Upper lobe of left lung (tissue), 6 donors: ENCODE data around the gene ADAM12. TPM values are rescaled to one million over a fixed set of nuclear protein-coding genes. Genes with fewer than 3 reads are reported as not detected.
"Not testable (repeated sequence)": the region's sequence is repeated elsewhere in the genome, so short reads cannot be mapped to it uniquely, and the experiment has no call there.

Source experiments
- ATAC-seq, 2 donors: fragments of 200-7000 bp; cut with Tn5 transposase; one replicate each; pipeline ENCODE4 v1.9.1; 2022; ENCODE audit warnings: mild to moderate bottlenecking in 2 of 2, moderate library complexity in 2 of 2; ENCODE audit not compliant: low FRiP score in 2 of 2
- DNase-seq, 2 donors: peaks; one replicate each; pipeline ENCODE4 v3.0.0-alpha.2; 2019 to 2020
- H3K27ac ChIP-seq, 4 donors: fragments of 200-600 bp; sonication (generic); one replicate each; pipeline ENCODE4 v1.5.1; 2016 to 2019
- H3K27me3 ChIP-seq, 4 donors: fragments of 200-600 bp; sonication (generic); one replicate each; pipeline ENCODE4 v1.5.1; 2017 to 2019
- H3K36me3 ChIP-seq, 4 donors: fragments of 200-600 bp; sonication (generic); one replicate each; pipeline ENCODE4 v1.5.1; 2016 to 2019
- H3K4me1 ChIP-seq, 4 donors: fragments of 200-600 bp; sonication (generic); one replicate each; pipeline ENCODE4 v1.5.1; 2018 to 2019
- H3K4me3 ChIP-seq, 4 donors: fragments of 200-600 bp; sonication (generic); one replicate each; pipeline ENCODE4 v1.5.1; 2017 to 2019; ENCODE audit warnings: mild to moderate bottlenecking in 2 of 4, moderate library complexity in 1 of 4
- H3K9me3 ChIP-seq, 4 donors: fragments of 200-600 bp; sonication (generic); one replicate each; pipeline ENCODE4 v1.5.1; 2018 to 2019
- EP300 ChIP-seq, 4 donors: sonication (generic); formaldehyde crosslinking; IDR thresholded peaks; one replicate each; pipeline ENCODE4 v1.5.1; 2017; ENCODE audit warnings: antibody characterized with exemption in 4 of 4, control low read depth in 2 of 4
- POLR2A ChIP-seq, 4 donors: fragments of 450-650 bp; IDR thresholded peaks; one replicate each; pipeline ENCODE4 v1.5.1; 2016 to 2017; ENCODE audit warnings: antibody characterized with exemption in 4 of 4, mild to moderate bottlenecking in 2 of 4
- POLR2AphosphoS5 ChIP-seq, 2 donors: sonication (generic); formaldehyde crosslinking; IDR thresholded peaks; one replicate each; pipeline ENCODE4 v1.5.1; 2017; ENCODE audit warnings: antibody characterized with exemption in 2 of 2
- WGBS, 2 donors: methylation state at CpG; one replicate each; pipeline ENCODE4 v1.1.5; 2017 to 2018; 5-methylcytosine and 5-hydroxymethylcytosine counted together
- total RNA-seq, 6 donors: library from RNA; depleted of rRNA in 4 of 6; stranded (reverse); fragments of >200 nt in 4 of 6; gene quantifications; one replicate each; pipeline versions ENCODE4 v1.1.0 to v1.2.1, GENCODE V29; 2016 to 2021
- TF ChIP-seq, protein P1 (sequence below), 6 experiments: fragments of 450-650 bp in 4 of 6; fragments of 200-600 bp in 2 of 6; sonication (generic) in 2 of 6; IDR thresholded peaks; one replicate each; pipeline ENCODE4 v1.5.1; 2016 to 2019; ENCODE audit warnings: antibody characterized with exemption in 6 of 6
- donor health status: DM: no; HTN: no; CAD: no; lungs with moderate emphysema.
- donor health status: DM: no; HTN: yes; CAD: no; lungs with severe emphysema.

Gene ADAM12
- total RNA-seq, 6 donors from 2014 or later: 0.44 to 3.7 (median 0.82) TPM

DNA sequence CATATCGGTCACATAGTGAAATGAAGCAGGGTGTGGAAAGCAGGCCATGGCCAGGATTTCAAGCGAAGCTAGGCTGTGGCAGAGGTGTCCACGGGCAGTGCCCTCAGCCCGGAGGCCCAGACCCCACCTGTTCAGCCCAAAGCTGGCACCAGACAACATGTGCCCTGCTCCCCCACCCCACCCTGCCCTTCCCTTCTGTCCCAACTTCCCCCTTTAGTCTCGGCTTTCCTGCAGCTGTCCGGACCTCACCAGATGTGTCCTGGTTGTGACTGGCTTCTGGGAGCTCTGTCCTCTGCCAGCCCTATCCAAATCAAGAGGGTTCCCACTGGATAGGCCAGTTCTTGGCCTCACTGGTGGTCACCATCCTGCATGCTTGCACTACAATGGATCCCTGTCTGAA is 37.3 kb downstream of the ADAM12 start:
- no peaks in the 10 kb centered on the region for H3K4me1 ChIP-seq
- no peak overlapping the region for H3K4me3 ChIP-seq
- H3K27ac ChIP-seq: no peak overlapping the region
- peaks cover 0 to 5% (median 1%) of the 10 kb centered on the region in 4 donors for H3K9me3 ChIP-seq
- DNase-seq (peak in 1 of 2 donors; percentile 34), ATAC-seq (peak in 1 of 2 donors; percentile 19)
- H3K27me3 ChIP-seq: no peaks in the 10 kb centered on the region
- WGBS, 2 donors: 61 to 75% methylated on average over 4 to 6 of the region's 6 CpGs
- no peak for TF ChIP-seq POLR2AphosphoS5 (IDR thresholded peaks at IDR 0.05)
- TF ChIP-seq EP300 (IDR thresholded peaks at IDR 0.05): no peak
- TF ChIP-seq, protein P1, sequence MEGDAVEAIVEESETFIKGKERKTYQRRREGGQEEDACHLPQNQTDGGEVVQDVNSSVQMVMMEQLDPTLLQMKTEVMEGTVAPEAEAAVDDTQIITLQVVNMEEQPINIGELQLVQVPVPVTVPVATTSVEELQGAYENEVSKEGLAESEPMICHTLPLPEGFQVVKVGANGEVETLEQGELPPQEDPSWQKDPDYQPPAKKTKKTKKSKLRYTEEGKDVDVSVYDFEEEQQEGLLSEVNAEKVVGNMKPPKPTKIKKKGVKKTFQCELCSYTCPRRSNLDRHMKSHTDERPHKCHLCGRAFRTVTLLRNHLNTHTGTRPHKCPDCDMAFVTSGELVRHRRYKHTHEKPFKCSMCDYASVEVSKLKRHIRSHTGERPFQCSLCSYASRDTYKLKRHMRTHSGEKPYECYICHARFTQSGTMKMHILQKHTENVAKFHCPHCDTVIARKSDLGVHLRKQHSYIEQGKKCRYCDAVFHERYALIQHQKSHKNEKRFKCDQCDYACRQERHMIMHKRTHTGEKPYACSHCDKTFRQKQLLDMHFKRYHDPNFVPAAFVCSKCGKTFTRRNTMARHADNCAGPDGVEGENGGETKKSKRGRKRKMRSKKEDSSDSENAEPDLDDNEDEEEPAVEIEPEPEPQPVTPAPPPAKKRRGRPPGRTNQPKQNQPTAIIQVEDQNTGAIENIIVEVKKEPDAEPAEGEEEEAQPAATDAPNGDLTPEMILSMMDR (IDR thresholded peaks at IDR 0.05): no peak
- TF ChIP-seq POLR2A (IDR thresholded peaks at IDR 0.05): no peak
- H3K36me3 ChIP-seq: no peaks in the 10 kb centered on the region

- no peak for TF ChIP-seq EP300 (IDR thresholded peaks at IDR 0.05)
- no peak for TF ChIP-seq POLR2A (IDR thresholded peaks at IDR 0.05)
- TF ChIP-seq, protein P1 (IDR thresholded peaks at IDR 0.05): no peak
- no peak for TF ChIP-seq POLR2AphosphoS5 (IDR thresholded peaks at IDR 0.05)
Measured at GRCh38 chr10:126350216-126350992, 37.9 kb downstream of the ADAM12 start.

GRCh38 chr10:126349676-126350075 is 38.6 kb downstream of the ADAM12 start:
- 57 to 62% methylated on average over 5 of the region's 5 CpGs for WGBS, 2 donors
- ATAC-seq: no peak

More at GRCh38 chr10:126350216-126350992, 37.9 kb downstream of the ADAM12 start:
- no peak overlapping the region for H3K4me3 ChIP-seq
- no peak overlapping the region for H3K27ac ChIP-seq
- DNase-seq (no peak), ATAC-seq (peak in 1 of 2 donors; percentile 61)
- no peaks in the 10 kb centered on the region for H3K36me3 ChIP-seq
- no peaks in the 10 kb centered on the region for H3K9me3 ChIP-seq
- WGBS, 2 donors: 45 to 54% methylated on average over 4 to 10 of the region's 10 CpGs
- no peaks in the 10 kb centered on the region for H3K27me3 ChIP-seq
- H3K4me1 ChIP-seq: no peaks in the 10 kb centered on the region

DNA sequence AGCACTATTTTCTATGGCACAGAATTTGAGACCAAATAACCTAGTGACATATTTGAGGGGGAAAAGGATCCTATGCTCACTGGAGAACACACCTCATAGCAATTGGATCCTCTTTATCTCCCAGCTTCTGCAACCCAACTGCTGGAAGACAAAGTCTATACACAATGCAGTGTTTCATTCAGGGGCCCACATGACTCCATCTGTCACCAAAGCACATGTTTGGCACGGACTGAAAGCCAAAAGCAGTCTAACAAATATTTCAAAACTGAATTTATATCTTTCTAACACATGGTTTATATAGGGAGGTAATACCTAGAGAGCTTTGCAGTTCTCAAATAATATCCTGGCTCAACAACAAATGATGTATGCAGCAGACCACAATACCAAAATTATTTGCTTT is 39.2 kb downstream of the ADAM12 start:
- ATAC-seq: no peak
- WGBS, 2 donors: 35 to 59% methylated on average over 1 of the region's 1 CpG
- H3K36me3 ChIP-seq: no peaks in the 10 kb centered on the region
- no peaks in the 10 kb centered on the region for H3K27me3 ChIP-seq
- no peak for DNase-seq
- H3K27ac ChIP-seq: no peak overlapping the region
- H3K4me1 ChIP-seq: no peaks in the 10 kb centered on the region
- no peak overlapping the region for H3K4me3 ChIP-seq
- TF ChIP-seq POLR2AphosphoS5 (IDR thresholded peaks at IDR 0.05): no peak
- no peaks in the 10 kb centered on the region for H3K9me3 ChIP-seq

More at GRCh38 chr10:126349676-126350075, 38.6 kb downstream of the ADAM12 start:
- no peak overlapping the region for H3K27ac ChIP-seq
- no peak overlapping the region for H3K4me3 ChIP-seq
- no peaks in the 10 kb centered on the region for H3K9me3 ChIP-seq
- no peaks in the 10 kb centered on the region for H3K4me1 ChIP-seq
- TF ChIP-seq EP300 (IDR thresholded peaks at IDR 0.05) (no peak), POLR2AphosphoS5 (IDR thresholded peaks at IDR 0.05) (no peak), POLR2A (IDR thresholded peaks at IDR 0.05) (no peak)
- H3K36me3 ChIP-seq: no peaks in the 10 kb centered on the region
- no peak for DNase-seq
- H3K27me3 ChIP-seq: no peaks in the 10 kb centered on the region

DNA sequence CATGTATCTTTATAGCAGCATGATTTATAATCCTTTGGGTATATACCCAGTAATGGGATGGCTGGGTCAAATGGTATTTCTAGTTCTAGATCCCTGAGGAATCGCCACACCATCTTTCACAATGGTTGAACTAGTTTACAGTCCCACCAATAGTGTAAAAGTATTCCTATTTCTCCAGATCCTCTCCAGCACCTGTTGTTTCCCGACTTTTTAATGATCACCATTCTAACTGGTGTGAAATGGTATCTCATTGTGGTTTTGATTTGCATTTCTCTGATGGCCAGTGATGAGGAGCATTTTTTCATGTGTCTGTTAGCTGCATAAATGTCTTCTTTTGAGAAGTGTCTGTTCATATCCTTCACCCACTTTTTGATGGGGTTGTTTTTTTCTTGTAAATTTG is 44.8 kb downstream of the ADAM12 start:
- not testable (repeated sequence) for ATAC-seq, H3K4me3 ChIP-seq, H3K27me3 ChIP-seq, H3K27ac ChIP-seq, DNase-seq, H3K36me3 ChIP-seq, H3K9me3 ChIP-seq, H3K4me1 ChIP-seq
- 85 to 89% methylated on average over 2 of the region's 2 CpGs for WGBS, 2 donors

- Histone ChIP-seq H3K4me1 (no peaks in the 10 kb centered on the region), H3K4me3 (no peak overlapping the region), H3K9me3 (no peaks in the 10 kb centered on the region), H3K27ac (no peak overlapping the region), H3K36me3 (no peaks in the 10 kb centered on the region), H3K27me3 (no peaks in the 10 kb centered on the region)
- DNase-seq (no peak), ATAC-seq (no peak)
- 78 to 87% methylated on average over 5 of the region's 5 CpGs for WGBS, 2 donors
- TF ChIP-seq EP300 (IDR thresholded peaks at IDR 0.05): no peak
Measured at GRCh38 chr10:126342680-126343079, 45.6 kb downstream of the ADAM12 start.

- no peaks in the 10 kb centered on the region for H3K27me3 ChIP-seq
- H3K9me3 ChIP-seq: no peaks in the 10 kb centered on the region
- ATAC-seq (no peak), DNase-seq (no peak)
- no peaks in the 10 kb centered on the region for H3K36me3 ChIP-seq
- 68 to 71% methylated on average over 2 of the region's 2 CpGs for WGBS, 2 donors
- H3K4me1 ChIP-seq: no peaks in the 10 kb centered on the region
- TF ChIP-seq EP300 (IDR thresholded peaks at IDR 0.05) (no peak), POLR2A (IDR thresholded peaks at IDR 0.05) (no peak), POLR2AphosphoS5 (IDR thresholded peaks at IDR 0.05) (no peak)
- TF ChIP-seq, protein P1 (IDR thresholded peaks at IDR 0.05): no peak
- no peak overlapping the region for H3K27ac ChIP-seq
- no peak overlapping the region for H3K4me3 ChIP-seq
Measured at GRCh38 chr10:126341491-126341890, 46.8 kb downstream of the ADAM12 start.
